ENCODE measurements around the gene NEO1. TPM values are rescaled to one million over a fixed set of nuclear protein-coding genes. Genes with fewer than 3 reads are reported as not detected.

Gene NEO1
- total and polyA plus RNA-seq, 9 of the 15 experiments (the other 6 are each of a cell fraction or from before 2014, with no cell fraction given), result 0.08 to 1.7 (median 0.48) TPM

DNA sequence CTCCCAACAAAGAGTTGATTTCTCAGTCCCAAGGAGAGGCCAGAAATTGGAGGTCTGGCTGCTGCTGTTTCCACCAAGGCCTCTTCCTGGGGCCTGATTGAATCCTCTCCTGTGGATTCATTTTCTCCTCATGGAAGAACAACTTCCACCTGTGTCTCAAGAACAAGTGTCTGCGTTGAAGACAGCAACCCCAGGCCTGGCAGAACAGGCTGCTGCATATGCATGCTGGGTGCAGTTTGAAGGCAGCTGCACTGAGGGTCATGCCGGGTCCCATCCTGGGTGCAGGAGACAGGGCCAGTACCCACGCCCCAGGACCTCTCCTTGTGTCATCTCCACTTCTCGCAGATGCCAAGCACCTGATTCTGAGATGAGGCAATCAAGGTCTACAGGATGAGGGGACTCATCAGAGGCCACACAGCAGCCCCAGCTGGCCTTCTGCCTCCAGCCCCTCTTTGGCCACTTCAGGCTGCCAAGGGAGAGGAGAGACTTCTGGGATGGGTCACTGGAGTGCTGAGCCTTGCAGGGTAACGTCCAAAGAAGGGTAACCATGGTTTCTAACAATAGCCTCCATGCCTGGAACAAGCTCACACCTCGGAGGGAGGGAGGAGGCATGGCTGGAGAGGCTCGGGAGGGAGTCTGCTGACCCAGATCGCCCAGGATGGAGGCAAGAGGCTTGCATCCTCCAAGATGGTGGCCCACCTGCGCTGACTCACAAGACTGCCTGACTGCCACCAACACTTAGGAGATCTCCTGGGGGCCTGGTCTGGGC lies 286.5 kb downstream of the NEO1 start (continued):
- TF ChIP-seq MBD1 (CRISPR knock-in tag; IDR thresholded peaks at IDR 0.05), result no peak

DNA sequence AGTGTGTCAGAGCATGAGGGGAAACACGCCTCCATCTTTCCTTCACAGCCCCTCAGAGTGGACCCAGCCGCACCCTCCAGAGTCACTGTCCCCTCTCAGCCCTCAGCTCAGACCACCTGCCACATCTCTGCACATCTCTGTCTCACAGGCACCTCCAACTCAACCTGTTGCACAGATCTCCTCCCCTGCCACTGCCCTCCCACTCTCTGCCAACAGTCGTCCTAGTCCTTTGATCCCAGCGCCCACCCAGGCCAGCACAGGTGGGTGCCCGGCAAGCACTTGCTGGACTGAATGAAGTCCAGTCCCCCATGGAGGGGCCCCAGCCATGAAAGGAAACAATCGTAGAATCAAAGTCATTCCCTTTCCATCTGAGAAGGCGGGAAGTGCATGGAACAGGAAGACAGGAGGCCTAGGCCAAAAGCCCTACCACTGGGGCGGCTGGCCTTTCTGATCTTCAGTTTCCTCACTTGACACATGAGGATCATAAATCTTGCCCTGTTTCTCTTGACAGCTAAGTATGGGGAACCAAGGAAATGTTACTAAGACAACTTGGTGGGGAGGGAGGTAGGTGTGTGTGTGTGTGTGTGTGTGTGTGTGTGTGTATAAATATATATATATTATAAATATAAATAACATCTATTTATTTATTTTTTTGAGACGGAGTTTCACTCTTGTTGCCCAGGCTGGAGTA lies 288.4 kb downstream of the NEO1 start:
- ChIA-PET CTCF (ENCODE audit: low intra/inter-chr PET ratio) (no interaction called here), POLR2A (no interaction called here)
- Histone ChIP-seq H3K4me1 (replicated peaks in 1 of 2; ENCODE audit: control insufficient read depth in 2 of 2, insufficient read depth in 2 of 2, low read length in 2 of 2) (no peaks in the 10 kb centered on the region), H3K36me3 (ENCODE audit: control insufficient read depth, insufficient read depth, low read length) (no peaks in the 10 kb centered on the region), H3K4me2 (ENCODE audit: insufficient read depth, low read length) (no peak overlapping the region), H4K20me1 (replicated peaks; ENCODE audit: control insufficient read depth, insufficient read depth, low read length) (0 out of 2 replicates have a peak, but pooled peaks cover 5% of the 10 kb centered on the region), H3K9ac (ENCODE audit: insufficient read depth in 1 of 2, low read depth in 2 of 2, low read length in 2 of 2) (peak overlapping the region in 1 of 2 experiments; percentile 35; a peak in 2 of 4 replicates), H3K9me3 (replicated peaks; ENCODE audit: control insufficient read depth, insufficient read depth, low read depth, low read length) (no peaks in the 10 kb centered on the region), H3K27ac (ENCODE audit: extremely low read depth, low read depth, low read length) (no peak overlapping the region), H3K79me2 (ENCODE audit: control insufficient read depth, insufficient read depth, low read length) (no peaks in the 10 kb centered on the region), H3K9me1 (ENCODE audit: control insufficient read depth, insufficient read depth, low read length) (no peaks in the 10 kb centered on the region), H2AFZ (ENCODE audit: low read depth, low read length) (no peak overlapping the region), H3K4me3 (no peak overlapping the region), H3K27me3 (ENCODE audit: control insufficient read depth in 2 of 2, insufficient read depth in 2 of 2, low read length in 2 of 2) (peaks cover 7 to 60% of the 10 kb centered on the region in 2 experiments; a peak in 3 of 5 replicates)
- TF ChIP-seq SREBF1 (IDR thresholded peaks at IDR 0.05; ENCODE audit: borderline replicate concordance, low read depth, low read length) (no peak), MEIS2 (IDR thresholded peaks at IDR 0.05; ENCODE audit: partially characterized antibody) (peak; percentile 81), FOXK2 (conservative IDR thresholded peaks at IDR 0.05 in 1 of 2, IDR thresholded peaks at IDR 0.05 in 1 of 2; ENCODE audit: low read depth in 2 of 2) (no peak), PKNOX1 (IDR thresholded peaks at IDR 0.05) (peak; percentile 74), ZFP91 (CRISPR knock-in tag; IDR thresholded peaks at IDR 0.05) (no peak), GTF2E2 (tag; IDR thresholded peaks at IDR 0.05) (no peak), POLR2H (tag; IDR thresholded peaks at IDR 0.05; ENCODE audit: low read depth) (no peak)
- TF ChIP-seq, protein P1, sequence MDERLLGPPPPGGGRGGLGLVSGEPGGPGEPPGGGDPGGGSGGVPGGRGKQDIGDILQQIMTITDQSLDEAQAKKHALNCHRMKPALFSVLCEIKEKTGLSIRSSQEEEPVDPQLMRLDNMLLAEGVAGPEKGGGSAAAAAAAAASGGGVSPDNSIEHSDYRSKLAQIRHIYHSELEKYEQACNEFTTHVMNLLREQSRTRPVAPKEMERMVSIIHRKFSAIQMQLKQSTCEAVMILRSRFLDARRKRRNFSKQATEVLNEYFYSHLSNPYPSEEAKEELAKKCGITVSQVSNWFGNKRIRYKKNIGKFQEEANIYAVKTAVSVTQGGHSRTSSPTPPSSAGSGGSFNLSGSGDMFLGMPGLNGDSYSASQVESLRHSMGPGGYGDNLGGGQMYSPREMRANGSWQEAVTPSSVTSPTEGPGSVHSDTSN (CRISPR knock-in tag; IDR thresholded peaks at IDR 0.05; ENCODE audit: low read depth), result no peak
- TF ChIP-seq, protein P1 (tag; conservative IDR thresholded peaks at IDR 0.05; ENCODE audit: low read depth), result peak; percentile 83
- no peak for FAIRE-seq
- no TSS peak for BruUV-seq (replicated peaks)
- no peak for DNase-seq (ENCODE audit: extremely low read depth in 1 of 4, low spot score in 3 of 4)
- intact Hi-C loops (cut with micrococcal nuclease), result no loop called here
- in situ Hi-C loops (cut with MboI), result no loop called here
- no peak for ATAC-seq
- WGBS (ENCODE audit: insufficient coverage, low coverage, missing lambda C conversion rate), result 0% methylated on average over 8 of the region's 9 CpGs
